ENCODE measurements around the gene MLIP. TPM values are rescaled to one million over a fixed set of nuclear protein-coding genes. Genes with fewer than 3 reads are reported as not detected.

MLIP gene
- total RNA-seq: not detected
- 0.11 TPM for polyA plus RNA-seq (2013, experiment 1 of 2)
- not detected for polyA plus RNA-seq (2013, experiment 2 of 2)
- long read RNA-seq, experiment 1: 0 reads
- long read RNA-seq, experiment 2: 0 reads
- long read RNA-seq, experiment 3: 0 reads
- long read RNA-seq, experiment 4: 0 reads

DNA sequence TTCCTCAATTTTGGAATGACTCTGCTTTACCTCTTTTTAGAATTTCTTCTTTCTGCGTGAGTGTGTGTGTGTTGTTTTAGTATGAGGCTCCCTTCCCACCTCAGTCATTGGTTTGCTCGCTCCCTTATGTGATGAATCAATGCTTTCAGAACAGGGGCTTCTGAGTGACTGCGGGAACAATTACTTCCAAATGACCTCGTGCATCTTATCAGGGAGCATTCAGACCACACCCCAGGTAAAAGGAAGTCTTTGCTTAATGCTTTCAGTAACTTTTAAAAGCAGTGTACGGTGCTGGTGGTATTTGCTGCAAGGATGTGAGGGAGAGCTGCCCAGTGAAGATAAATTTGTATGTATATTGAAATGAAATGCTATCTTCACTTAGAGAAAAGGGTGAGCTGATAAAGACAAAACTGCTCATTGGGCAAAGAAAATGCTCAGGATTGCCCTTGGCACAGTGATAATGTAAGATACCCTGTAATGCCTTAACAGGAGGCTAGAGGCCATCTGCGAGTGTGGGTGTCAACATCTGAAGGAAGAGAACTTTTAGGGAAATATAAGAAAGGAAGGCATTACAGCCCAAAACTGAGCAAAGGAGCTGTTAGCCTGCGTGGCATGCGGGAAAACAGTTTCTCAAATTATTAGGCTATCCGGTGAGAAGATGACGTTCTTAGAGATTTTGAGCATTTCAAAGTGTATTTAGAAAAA, at the start of gene MLIP:
TSS of gene MLIP (plus strand) at position 103 of the 705 bp plus-strand sequence. CDS start at position 140, 37 bp downstream.
- no peak for TF ChIP-seq CTCF (conservative IDR thresholded peaks at IDR 0.05)
- H3K4me1 ChIP-seq (ENCODE audit: control insufficient read depth, insufficient read depth, low read length): no peaks in the 10 kb centered on the region
- Mint-ChIP-seq H3K4me1 (peaks cover 11% of the 10 kb centered on the region), H3K27me3 (ENCODE audit: insufficient read depth) (no peaks in the 10 kb centered on the region), H3K27ac (no peak within 1 kb of the TSS), H3K36me3 (ENCODE audit: low read depth) (no peaks in the 10 kb centered on the region), H3K9me3 (no peaks in the 10 kb centered on the region), H3K4me3 (no peak within 1 kb of the TSS)
- H3K9me3 ChIP-seq (ENCODE audit: control insufficient read depth, low read length): no peaks in the 10 kb centered on the region
- no peak within 1 kb of the TSS for H3K4me3 ChIP-seq (ENCODE audit: low read length)
- H3K27ac ChIP-seq (ENCODE audit: low read depth, low read length): no peak within 1 kb of the TSS
- H3K9ac ChIP-seq (ENCODE audit: extremely low read depth, low read length, poor library complexity, severe bottlenecking): no peak within 1 kb of the TSS
- DNase-seq: peak; percentile 50
- no peaks in the 10 kb centered on the region for H3K27me3 ChIP-seq (ENCODE audit: control insufficient read depth, insufficient read depth, low read length, poor library complexity, severe bottlenecking)
- no peaks in the 10 kb centered on the region for H3K36me3 ChIP-seq (ENCODE audit: control insufficient read depth, insufficient read depth, low read length)
- WGBS, 2 experiments (ENCODE audit: insufficient coverage in 1 of 2, insufficient read length in 1 of 2): 75 to 88% methylated on average over 4 to 9 of the region's 10 CpGs

- Histone ChIP-seq H3K9ac (ENCODE audit: extremely low read depth, low read length, poor library complexity, severe bottlenecking) (no peak overlapping the region), H3K9me3 (ENCODE audit: control insufficient read depth, low read length) (no peaks in the 10 kb centered on the region), H3K27me3 (ENCODE audit: control insufficient read depth, insufficient read depth, low read length, poor library complexity, severe bottlenecking) (peaks cover 26% of the 10 kb centered on the region), H3K4me3 (ENCODE audit: low read length) (no peak overlapping the region), H3K27ac (ENCODE audit: low read depth, low read length) (no peak overlapping the region), H3K4me1 (ENCODE audit: control insufficient read depth, insufficient read depth, low read length) (no peaks in the 10 kb centered on the region), H3K36me3 (ENCODE audit: control insufficient read depth, insufficient read depth, low read length) (no peaks in the 10 kb centered on the region)
- WGBS, 2 experiments (ENCODE audit: insufficient coverage in 1 of 2, insufficient read length in 1 of 2): 100% methylated on average over 1 of the region's 3 CpGs; no CpG with 5 or more reads in 1 of the 2 experiments
- no peak overlapping the region for H3K4me3 Mint-ChIP-seq
- peaks cover 9% of the 10 kb centered on the region for H3K4me1 Mint-ChIP-seq
- DNase-seq: no peak
- no peak overlapping the region for H3K27ac Mint-ChIP-seq
- no peaks in the 10 kb centered on the region for H3K9me3 Mint-ChIP-seq
- no peak for TF ChIP-seq CTCF (conservative IDR thresholded peaks at IDR 0.05)
- peaks cover 6% of the 10 kb centered on the region for H3K27me3 Mint-ChIP-seq (ENCODE audit: insufficient read depth)
- H3K36me3 Mint-ChIP-seq (ENCODE audit: low read depth): no peaks in the 10 kb centered on the region
Observed at GRCh38 chr6:54063228-54063539, 48.1 kb upstream of the MLIP start.

DNA sequence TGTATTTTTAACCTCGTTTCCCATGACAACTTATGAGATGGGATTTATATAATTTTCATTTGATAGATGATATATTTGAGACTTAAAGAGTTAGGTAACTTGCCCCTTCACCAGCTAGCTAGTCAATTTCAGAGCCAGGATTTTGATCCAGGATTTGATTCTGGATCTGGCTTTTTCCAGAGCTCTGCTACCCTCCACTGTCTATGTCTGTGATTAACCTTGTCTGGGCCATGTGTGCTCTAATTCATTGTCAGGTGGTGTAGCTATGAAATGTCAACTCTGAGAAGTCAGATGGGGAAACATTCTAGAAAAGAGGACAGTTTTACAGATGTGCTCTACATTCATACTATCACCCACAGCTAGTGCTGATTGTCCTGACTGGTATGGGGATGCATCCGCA, 42.5 kb upstream of the MLIP start:
- Histone ChIP-seq H3K4me1 (ENCODE audit: control insufficient read depth, insufficient read depth, low read length) (no peaks in the 10 kb centered on the region), H3K4me3 (ENCODE audit: low read length) (no peak overlapping the region), H3K27me3 (ENCODE audit: control insufficient read depth, insufficient read depth, low read length, poor library complexity, severe bottlenecking) (peaks cover 19% of the 10 kb centered on the region), H3K9me3 (ENCODE audit: control insufficient read depth, low read length) (no peaks in the 10 kb centered on the region), H3K27ac (ENCODE audit: low read depth, low read length) (no peak overlapping the region), H3K36me3 (ENCODE audit: control insufficient read depth, insufficient read depth, low read length) (no peaks in the 10 kb centered on the region), H3K9ac (ENCODE audit: extremely low read depth, low read length, poor library complexity, severe bottlenecking) (no peak overlapping the region)
- H3K36me3 Mint-ChIP-seq (ENCODE audit: low read depth): no peaks in the 10 kb centered on the region
- DNase-seq: no peak
- TF ChIP-seq CTCF (conservative IDR thresholded peaks at IDR 0.05): no peak
- no peak overlapping the region for H3K4me3 Mint-ChIP-seq
- H3K27ac Mint-ChIP-seq: no peak overlapping the region
- no peaks in the 10 kb centered on the region for H3K9me3 Mint-ChIP-seq
- WGBS, 2 experiments (ENCODE audit: insufficient coverage in 1 of 2, insufficient read length in 1 of 2): 100% methylated on average over 1 of the region's 2 CpGs; no CpG with 5 or more reads in 1 of the 2 experiments
- peaks cover 22% of the 10 kb centered on the region for H3K4me1 Mint-ChIP-seq
- H3K27me3 Mint-ChIP-seq (ENCODE audit: insufficient read depth): no peaks in the 10 kb centered on the region

All from endodermal cell (in vitro differentiated cells).